ENCODE measurements around the gene C11orf54. TPM values are rescaled to one million over a fixed set of nuclear protein-coding genes. Genes with fewer than 3 reads are reported as not detected.

The C11orf54 gene
- total and polyA plus RNA-seq, 3 experiments from 2014 or later = 14.9 to 18.6 (median 16.8) TPM

GRCh38 chr11:93715797-93716396 lies 25.6 kb upstream of the C11orf54 start:
- peaks cover 15% of the 10 kb centered on the region for H3K4me1 ChIP-seq (ENCODE audit: insufficient read depth, low read length)
- H3K27ac ChIP-seq (ENCODE audit: low read depth, low read length) = no peak overlapping the region
- no peaks in the 10 kb centered on the region for H3K27me3 Mint-ChIP-seq
- no peak for DNase-seq
- no peaks in the 10 kb centered on the region for H3K27me3 ChIP-seq (ENCODE audit: insufficient read depth, low read length, poor library complexity, severe bottlenecking)
- H3K36me3 ChIP-seq (ENCODE audit: insufficient read depth, low read length) = peaks cover 7% of the 10 kb centered on the region
- H3K4me1 Mint-ChIP-seq = peaks cover 18 to 30% (median 27%) of the 10 kb centered on the region in 3 donors
- H3K9me3 ChIP-seq (ENCODE audit: low read length) = no peaks in the 10 kb centered on the region
- peaks cover 2 to 6% (median 4%) of the 10 kb centered on the region in 5 donors for H3K9me3 Mint-ChIP-seq
- POLR2A ChIA-PET = no interaction called here
- H3K27ac Mint-ChIP-seq = peak overlapping the region in 7 of 8 donors; percentile 7 to 69 (median 36)
- no peak overlapping the region for H3K4me3 Mint-ChIP-seq
- H3K4me3 ChIP-seq (ENCODE audit: low read length) = no peak overlapping the region
- H3K36me3 Mint-ChIP-seq = peaks cover 41 to 57% (median 44%) of the 10 kb centered on the region in 3 donors
- CTCF ChIA-PET = no interaction called here

GRCh38 chr11:93717501-93717900 lies 24.0 kb upstream of the C11orf54 start:
- Mint-ChIP-seq H3K9me3 (no peaks in the 10 kb centered on the region), H3K27ac (peak overlapping the region in 6 of 8 donors; percentile 52 to 83 (median 63)), H3K36me3 (peaks cover 30 to 62% (median 31%) of the 10 kb centered on the region in 3 donors), H3K27me3 (no peaks in the 10 kb centered on the region), H3K4me1 (peaks cover 18 to 28% (median 25%) of the 10 kb centered on the region in 3 donors), H3K4me3 (no peak overlapping the region)
- H3K27me3 ChIP-seq (ENCODE audit: insufficient read depth, low read length, poor library complexity, severe bottlenecking) = no peaks in the 10 kb centered on the region
- no peaks in the 10 kb centered on the region for H3K9me3 ChIP-seq (ENCODE audit: low read length)
- peak overlapping the region; percentile 38 for H3K27ac ChIP-seq (ENCODE audit: low read depth, low read length)
- peaks cover 15% of the 10 kb centered on the region for H3K4me1 ChIP-seq (ENCODE audit: insufficient read depth, low read length)
- peaks cover 9% of the 10 kb centered on the region for H3K36me3 ChIP-seq (ENCODE audit: insufficient read depth, low read length)
- no peak for DNase-seq
- ChIA-PET CTCF (no interaction called here), POLR2A (no interaction called here)
- H3K4me3 ChIP-seq (ENCODE audit: low read length) = no peak overlapping the region

GRCh38 chr11:93718057-93718563 lies 23.4 kb upstream of the C11orf54 start:
- Mint-ChIP-seq H3K4me3 (peak overlapping the region in 6 of 7 donors; percentile 4 to 41 (median 16)), H3K27ac (peak overlapping the region; percentile 37 to 81 (median 70)), H3K4me1 (peaks cover 18 to 23% (median 22%) of the 10 kb centered on the region in 3 donors), H3K9me3 (no peaks in the 10 kb centered on the region), H3K36me3 (peaks cover 24 to 59% (median 26%) of the 10 kb centered on the region in 3 donors), H3K27me3 (no peaks in the 10 kb centered on the region)
- Histone ChIP-seq H3K27ac (ENCODE audit: low read depth, low read length) (peak overlapping the region; percentile 38), H3K4me3 (ENCODE audit: low read length) (no peak overlapping the region), H3K27me3 (ENCODE audit: insufficient read depth, low read length, poor library complexity, severe bottlenecking) (no peaks in the 10 kb centered on the region), H3K9me3 (ENCODE audit: low read length) (no peaks in the 10 kb centered on the region), H3K4me1 (ENCODE audit: insufficient read depth, low read length) (peaks cover 15% of the 10 kb centered on the region), H3K36me3 (ENCODE audit: insufficient read depth, low read length) (peaks cover 11% of the 10 kb centered on the region)
- DNase-seq = peak in 1 of 5 donors; percentile 22
- POLR2A ChIA-PET = no interaction called here
- CTCF ChIA-PET = interaction anchor here (1.2 kb wide), 1 partner anchor 14 kb away, joined by 3 read pairs; no protein-coding TSS in a partner anchor

GRCh38 chr11:93719310-93719709 lies 22.2 kb upstream of the C11orf54 start:
- ChIA-PET CTCF (interaction anchor here (1.2 kb wide), 1 partner anchor 12 kb away, joined by 3 read pairs; no protein-coding TSS in a partner anchor), POLR2A (interaction anchor here (0.7 kb wide), 1 partner anchor 20 kb away, joined by 4 read pairs; no protein-coding TSS in a partner anchor)
- H3K4me3 Mint-ChIP-seq = no peak overlapping the region
- peaks cover 17 to 57% (median 17%) of the 10 kb centered on the region in 3 donors for H3K36me3 Mint-ChIP-seq
- no peak for DNase-seq
- no peaks in the 10 kb centered on the region for H3K27me3 Mint-ChIP-seq
- no peak overlapping the region for H3K4me3 ChIP-seq (ENCODE audit: low read length)
- no peaks in the 10 kb centered on the region for H3K9me3 ChIP-seq (ENCODE audit: low read length)
- H3K27ac Mint-ChIP-seq = peak overlapping the region in 2 of 8 donors; percentile 40 to 43
- H3K27me3 ChIP-seq (ENCODE audit: insufficient read depth, low read length, poor library complexity, severe bottlenecking) = no peaks in the 10 kb centered on the region
- no peak overlapping the region for H3K27ac ChIP-seq (ENCODE audit: low read depth, low read length)
- H3K4me1 Mint-ChIP-seq = peaks cover 18 to 23% (median 22%) of the 10 kb centered on the region in 3 donors
- H3K9me3 Mint-ChIP-seq = no peaks in the 10 kb centered on the region
- peaks cover 15% of the 10 kb centered on the region for H3K4me1 ChIP-seq (ENCODE audit: insufficient read depth, low read length)
- peaks cover 11% of the 10 kb centered on the region for H3K36me3 ChIP-seq (ENCODE audit: insufficient read depth, low read length)

- ChIA-PET CTCF (interaction anchor here (1.1 kb wide), 1 partner anchor 53 kb away, joined by 3 read pairs; no protein-coding TSS in a partner anchor), POLR2A (no interaction called here)
- Mint-ChIP-seq H3K4me1 (peaks cover 18 to 23% (median 22%) of the 10 kb centered on the region in 3 donors), H3K27ac (peak overlapping the region in 1 of 8 donors; percentile 50), H3K9me3 (no peaks in the 10 kb centered on the region), H3K4me3 (no peak overlapping the region), H3K36me3 (peaks cover 14 to 51% (median 17%) of the 10 kb centered on the region in 3 donors), H3K27me3 (no peaks in the 10 kb centered on the region)
- Histone ChIP-seq H3K27me3 (ENCODE audit: insufficient read depth, low read length, poor library complexity, severe bottlenecking) (no peaks in the 10 kb centered on the region), H3K4me3 (ENCODE audit: low read length) (no peak overlapping the region), H3K27ac (ENCODE audit: low read depth, low read length) (no peak overlapping the region), H3K36me3 (ENCODE audit: insufficient read depth, low read length) (peaks cover 7% of the 10 kb centered on the region), H3K9me3 (ENCODE audit: low read length) (no peaks in the 10 kb centered on the region), H3K4me1 (ENCODE audit: insufficient read depth, low read length) (peaks cover 15% of the 10 kb centered on the region)
- no peak for DNase-seq
Observed at GRCh38 chr11:93720522-93720921, 20.9 kb upstream of the C11orf54 start.

DNA sequence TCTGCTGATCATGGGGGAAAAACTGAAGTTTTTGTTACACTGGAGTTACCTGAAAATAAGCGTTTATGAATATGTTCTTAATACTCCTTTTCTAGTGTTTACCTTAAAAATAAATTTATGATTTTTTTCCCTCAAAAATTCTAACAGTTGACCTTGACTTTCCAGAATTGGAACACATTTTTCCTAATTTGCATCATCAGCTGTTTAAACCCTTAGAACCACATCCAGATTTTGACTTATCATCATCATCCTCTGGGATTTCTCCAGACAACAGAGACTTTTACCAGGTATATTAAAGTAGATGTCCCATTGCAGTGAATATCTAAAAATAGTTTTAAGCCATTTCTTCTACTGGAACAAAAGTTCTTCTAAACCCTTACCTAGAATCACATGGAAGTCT lies 17.4 kb upstream of the C11orf54 start:
- H3K27me3 ChIP-seq (ENCODE audit: insufficient read depth, low read length, poor library complexity, severe bottlenecking) = no peaks in the 10 kb centered on the region

GRCh38 chr11:93727985-93728791 lies 13.3 kb upstream of the C11orf54 start:
- Mint-ChIP-seq H3K9me3 (no peaks in the 10 kb centered on the region), H3K4me1 (peaks cover 8 to 17% (median 13%) of the 10 kb centered on the region in 3 donors), H3K27ac (peak overlapping the region in 7 of 8 donors; percentile 30 to 82 (median 68)), H3K4me3 (no peak overlapping the region), H3K27me3 (no peaks in the 10 kb centered on the region), H3K36me3 (peaks cover 0 to 81% (median 21%) of the 10 kb centered on the region in 3 donors)
- Histone ChIP-seq H3K27me3 (ENCODE audit: insufficient read depth, low read length, poor library complexity, severe bottlenecking) (no peaks in the 10 kb centered on the region), H3K4me1 (ENCODE audit: insufficient read depth, low read length) (peaks cover 1% of the 10 kb centered on the region), H3K4me3 (ENCODE audit: low read length) (no peak overlapping the region), H3K9me3 (ENCODE audit: low read length) (no peaks in the 10 kb centered on the region), H3K27ac (ENCODE audit: low read depth, low read length) (no peak overlapping the region), H3K36me3 (ENCODE audit: insufficient read depth, low read length) (peaks cover 33% of the 10 kb centered on the region)
- ChIA-PET POLR2A (interaction anchor here (1.5 kb wide), 1 partner anchor 13 kb away, joined by 4 read pairs; the partner anchor contains the start of genes C11orf54 and TAF1D), CTCF (no interaction called here)
- DNase-seq = no peak

More for the DNA sequence above, 17.4 kb upstream of the C11orf54 start:
- Mint-ChIP-seq H3K27ac (peak overlapping the region in 3 of 8 donors; percentile 46 to 68 (median 63)), H3K27me3 (no peaks in the 10 kb centered on the region), H3K4me3 (no peak overlapping the region), H3K9me3 (no peaks in the 10 kb centered on the region), H3K36me3 (peaks cover 0 to 60% (median 12%) of the 10 kb centered on the region in 3 donors), H3K4me1 (peaks cover 0 to 2% (median 0%) of the 10 kb centered on the region in 3 donors)
- H3K4me1 ChIP-seq (ENCODE audit: insufficient read depth, low read length) = no peaks in the 10 kb centered on the region
- POLR2A ChIA-PET = no interaction called here
- H3K27ac ChIP-seq (ENCODE audit: low read depth, low read length) = no peak overlapping the region
- peaks cover 12% of the 10 kb centered on the region for H3K36me3 ChIP-seq (ENCODE audit: insufficient read depth, low read length)
- CTCF ChIA-PET = no interaction called here
- H3K9me3 ChIP-seq (ENCODE audit: low read length) = no peaks in the 10 kb centered on the region
- DNase-seq = no peak
- H3K4me3 ChIP-seq (ENCODE audit: low read length) = no peak overlapping the region
